ENCODE measurements around the gene CD33.

DNA sequence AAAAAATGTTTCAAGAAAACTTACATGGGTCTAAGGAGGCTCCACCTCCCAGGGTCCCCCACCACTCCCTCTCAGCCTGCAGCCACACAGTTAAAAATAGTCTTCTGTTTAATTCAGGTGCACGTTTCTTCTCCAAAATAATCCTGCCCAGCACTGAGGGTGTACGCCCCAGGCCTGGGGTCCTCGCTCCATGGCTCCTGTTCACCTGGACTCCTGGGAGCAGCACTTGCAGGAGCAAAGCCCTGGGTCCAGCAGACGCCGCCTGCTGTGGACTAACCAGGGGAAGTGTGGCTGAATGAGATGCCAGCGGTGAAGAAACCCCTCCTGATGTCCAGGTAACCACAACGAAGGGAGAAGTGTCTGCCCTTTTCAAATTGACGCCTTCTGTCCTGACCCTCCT is 41.3 kb upstream of the CD33 start:
- TF ChIP-seq CTCF (IDR thresholded peaks at IDR 0.05; ENCODE audit: poor library complexity) (no peak), EZH2phosphoT487 (IDR thresholded peaks at IDR 0.05; ENCODE audit: low read depth, severe bottlenecking, unreplicated experiment) (no peak), EZH2 (IDR thresholded peaks at IDR 0.05; ENCODE audit: borderline replicate concordance) (no peak)

Measured in hepatocyte (in vitro differentiated cells).